GM13977 (cell line): ENCODE measurements around the gene TRIM15.
"Not testable (repeated sequence)": the region's sequence is repeated elsewhere in the genome, so short reads cannot be mapped to it uniquely, and the experiment has no call there.

Source experiments
- DNase-seq: peaks from one replicate; pipeline ENCODE4 v3.0.0; 2012; ENCODE audit warnings: low spot score
- in situ Hi-C: fragments of 300-500 bp; cut with MboI; formaldehyde crosslinking; loops from one replicate; pipeline ENCODE4 v1.12.0; 2022; ENCODE audit warnings: low sequenced_read_pairs, low pct_unique_long_range_greater_than_20kb, mixed read lengths, inconsistent platforms; ENCODE audit not compliant: unreplicated experiment
- TF ChIP-seq, protein P1 (sequence below): IDR thresholded peaks from 2 replicates; pipeline ENCODE4 v1.5.1; 2012; ENCODE audit warnings: mild to moderate bottlenecking, control low read depth; ENCODE audit not compliant: insufficient read depth; ENCODE audit errors: extremely low read depth, missing control alignments

Gene TRIM15

DNA sequence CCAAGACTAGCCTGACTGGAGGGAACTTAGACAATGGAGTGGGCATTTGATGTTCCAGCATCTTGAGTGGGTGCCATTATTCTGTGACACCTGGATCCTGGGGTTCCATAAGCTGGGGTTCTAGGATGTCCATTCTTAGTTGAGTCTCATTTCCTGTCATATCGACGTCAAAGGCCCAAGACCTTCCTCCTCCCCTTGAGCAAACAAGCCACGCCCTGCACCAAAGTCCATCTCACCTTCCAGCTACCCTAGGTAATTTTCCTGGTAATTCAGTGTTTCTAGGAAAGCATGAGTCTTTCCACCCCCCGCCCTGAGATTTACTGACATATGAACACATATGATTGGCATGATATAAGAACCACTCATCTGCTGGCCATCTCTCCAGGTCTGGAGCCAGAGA is 27.6 kb upstream of the TRIM15 start, which contains the start of gene TRIM40:
Gene TRIM40, plus strand, starts transcription at position 384 of the 400 bp plus-strand sequence. CDS start 897 bp downstream, outside the sequence.
- no peak for DNase-seq
- in situ Hi-C loops: no loop called here

DNA sequence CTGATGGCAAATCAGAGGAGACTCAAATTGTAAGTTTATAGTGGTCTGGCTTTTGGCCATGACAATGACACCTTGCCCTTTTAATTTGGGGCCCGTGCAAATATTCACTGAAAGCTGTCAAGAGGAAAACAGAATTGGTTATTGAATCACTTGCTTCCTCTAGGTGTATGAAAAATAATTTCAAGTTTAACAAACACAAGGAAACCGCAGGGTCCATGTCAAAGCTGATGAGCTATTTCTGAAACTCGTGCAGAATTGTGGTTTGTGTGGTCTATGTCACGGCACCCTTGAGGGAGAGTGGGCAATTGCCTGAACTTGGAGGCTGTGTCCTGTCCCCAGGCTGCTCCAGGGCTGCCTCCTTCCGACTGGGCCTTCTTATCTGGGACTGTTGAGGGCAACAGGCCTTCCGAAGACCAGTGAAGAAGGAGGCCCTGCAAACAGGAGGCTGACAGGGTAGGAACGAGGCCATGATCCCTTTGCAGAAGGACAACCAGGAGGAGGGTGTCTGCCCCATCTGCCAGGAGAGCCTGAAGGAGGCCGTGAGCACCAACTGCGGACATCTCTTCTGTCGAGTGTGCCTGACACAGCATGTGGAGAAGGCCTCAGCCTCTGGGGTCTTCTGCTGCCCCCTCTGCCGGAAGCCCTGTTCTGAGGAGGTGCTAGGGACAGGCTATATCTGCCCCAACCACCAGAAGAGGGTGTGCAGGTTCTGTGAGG is 26.6 kb upstream of the TRIM15 start:
- in situ Hi-C loops: no loop called here
- no peak for DNase-seq
- TF ChIP-seq, protein P1, sequence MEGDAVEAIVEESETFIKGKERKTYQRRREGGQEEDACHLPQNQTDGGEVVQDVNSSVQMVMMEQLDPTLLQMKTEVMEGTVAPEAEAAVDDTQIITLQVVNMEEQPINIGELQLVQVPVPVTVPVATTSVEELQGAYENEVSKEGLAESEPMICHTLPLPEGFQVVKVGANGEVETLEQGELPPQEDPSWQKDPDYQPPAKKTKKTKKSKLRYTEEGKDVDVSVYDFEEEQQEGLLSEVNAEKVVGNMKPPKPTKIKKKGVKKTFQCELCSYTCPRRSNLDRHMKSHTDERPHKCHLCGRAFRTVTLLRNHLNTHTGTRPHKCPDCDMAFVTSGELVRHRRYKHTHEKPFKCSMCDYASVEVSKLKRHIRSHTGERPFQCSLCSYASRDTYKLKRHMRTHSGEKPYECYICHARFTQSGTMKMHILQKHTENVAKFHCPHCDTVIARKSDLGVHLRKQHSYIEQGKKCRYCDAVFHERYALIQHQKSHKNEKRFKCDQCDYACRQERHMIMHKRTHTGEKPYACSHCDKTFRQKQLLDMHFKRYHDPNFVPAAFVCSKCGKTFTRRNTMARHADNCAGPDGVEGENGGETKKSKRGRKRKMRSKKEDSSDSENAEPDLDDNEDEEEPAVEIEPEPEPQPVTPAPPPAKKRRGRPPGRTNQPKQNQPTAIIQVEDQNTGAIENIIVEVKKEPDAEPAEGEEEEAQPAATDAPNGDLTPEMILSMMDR: no peak

More for the DNA sequence above, 27.6 kb upstream of the TRIM15 start, which contains the start of gene TRIM40:
- TF ChIP-seq, protein P1: no peak

DNA sequence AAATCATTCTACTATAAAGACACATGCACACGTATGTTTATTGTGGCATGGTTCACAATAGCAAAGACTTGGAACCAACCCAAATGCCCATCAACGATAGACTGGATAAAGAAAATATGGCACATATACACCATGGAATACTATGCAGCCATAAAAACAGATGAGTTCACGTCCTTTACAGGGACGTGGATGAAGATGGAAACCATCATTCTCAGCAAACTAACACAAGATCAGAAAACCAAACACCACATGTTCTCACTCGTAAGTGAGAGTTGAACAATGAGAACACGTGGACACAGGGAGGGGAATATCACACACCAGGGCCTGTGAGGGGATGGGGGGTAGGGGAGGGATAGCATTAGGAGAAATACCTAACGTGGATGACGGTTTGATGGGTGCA is 23.1 kb upstream of the TRIM15 start:
- DNase-seq, in situ Hi-C loops: not testable (repeated sequence)

DNA sequence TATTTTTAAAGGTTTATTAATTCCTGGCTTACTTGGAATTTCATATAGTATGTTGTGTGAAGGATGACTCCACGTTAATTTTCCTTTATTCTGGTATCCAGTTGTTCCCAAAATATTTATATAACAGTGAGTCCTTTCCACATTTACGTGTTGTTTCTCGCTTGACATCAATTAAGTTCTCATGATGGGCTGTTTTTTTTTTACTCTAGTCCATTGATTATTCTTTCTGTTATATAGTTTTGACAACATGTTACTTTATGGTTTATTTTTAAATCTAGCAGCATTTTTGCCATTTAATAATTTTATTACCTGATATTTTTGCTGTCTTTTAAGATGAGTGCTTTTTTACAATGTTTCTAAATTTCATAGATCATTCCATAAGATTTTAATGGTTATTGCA is 20.7 kb upstream of the TRIM15 start:
- TF ChIP-seq, protein P1: no peak
- no peak for DNase-seq
- in situ Hi-C loops: no loop called here

DNA sequence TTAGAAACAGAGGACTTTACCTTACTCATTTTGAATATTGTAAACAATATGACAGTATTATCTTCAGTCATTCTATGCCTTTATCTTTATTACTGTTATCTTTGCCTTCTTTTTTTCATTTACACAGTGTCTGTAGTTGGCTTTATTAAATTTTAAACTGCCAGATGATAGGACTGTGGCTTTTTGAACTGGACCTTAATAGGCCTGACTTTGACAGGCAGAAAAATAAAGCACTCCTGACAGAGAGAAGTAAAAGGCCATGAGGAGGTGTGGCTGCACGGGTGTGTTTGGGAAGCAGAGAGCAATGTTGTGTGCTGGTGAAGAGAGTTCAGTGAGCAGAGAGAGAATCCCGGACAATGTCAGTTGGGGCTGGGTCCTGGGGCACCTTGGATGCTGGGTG is 19.6 kb upstream of the TRIM15 start:
- TF ChIP-seq, protein P1: no peak
- no peak for DNase-seq
- in situ Hi-C loops: no loop called here

DNA sequence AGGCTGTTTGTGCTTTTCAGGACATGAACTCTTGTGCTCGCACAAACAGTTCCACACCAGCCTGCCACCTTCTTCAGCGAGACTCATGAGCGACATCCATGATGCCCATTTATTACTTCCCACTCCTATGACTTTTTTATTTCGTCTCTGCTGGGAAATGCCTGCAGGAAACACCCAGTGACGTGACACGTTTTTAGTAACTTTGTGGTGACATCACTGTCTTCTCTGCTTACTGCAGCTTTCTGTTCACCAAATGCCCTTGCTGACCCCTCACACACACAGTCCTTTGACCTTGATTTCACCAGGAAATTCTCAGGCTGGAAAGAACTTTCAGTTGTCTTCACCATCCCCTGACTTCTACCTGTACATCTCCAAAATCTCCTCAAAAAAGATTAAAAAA is 18.5 kb upstream of the TRIM15 start:
- no peak for DNase-seq
- in situ Hi-C loops: no loop called here
- TF ChIP-seq, protein P1: no peak

DNA sequence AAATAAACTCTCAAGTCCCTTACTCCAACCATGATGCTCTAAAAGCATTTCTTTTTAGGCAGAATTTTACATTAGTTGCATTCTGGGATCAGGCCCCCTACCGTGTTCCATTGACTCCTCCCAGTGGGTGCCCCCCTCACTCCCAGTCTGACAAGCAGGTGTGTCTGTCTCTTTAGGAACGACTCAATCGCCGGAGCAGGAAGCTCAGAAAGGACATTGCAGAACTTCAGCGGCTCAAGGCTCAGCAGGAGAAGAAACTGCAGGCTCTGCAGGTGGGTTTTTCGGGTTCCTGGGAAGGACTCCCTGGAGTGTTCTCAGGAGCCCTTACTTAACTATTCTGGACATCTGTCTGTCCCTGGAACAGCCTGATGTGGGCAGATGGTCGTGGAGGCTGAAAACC is 17.5 kb upstream of the TRIM15 start:
- TF ChIP-seq, protein P1: no peak
- DNase-seq: no peak
- in situ Hi-C loops: no loop called here
